ENCODE results near the gene SLK. TPM values are rescaled to one million over a fixed set of nuclear protein-coding genes. Genes with fewer than 3 reads are reported as not detected.

SLK gene
- polyA plus RNA-seq = 34.0 TPM
- long read RNA-seq, donor 1 = 0 reads
- long read RNA-seq, donor 2, full-length matches to known transcripts = 1 of 19 reads
- long read RNA-seq, donor 2, partial matches to known transcripts = 18 of 19 reads
- long read RNA-seq, donor 2, other reads (novel, unspliced or antisense) = 0 of 19 reads
- long read RNA-seq, donor 3 = 0 reads
- long read RNA-seq, donor 4 = 0 reads
- long read RNA-seq, donor 5, full-length matches to known transcripts = 4 of 4 reads
- long read RNA-seq, donor 5, partial matches to known transcripts = 0 of 4 reads
- long read RNA-seq, donor 5, other reads (novel, unspliced or antisense) = 0 of 4 reads
- long read RNA-seq, donor 6, partial matches to known transcripts = 21 of 21 reads
- long read RNA-seq, donor 6, other reads (novel, unspliced or antisense) = 0 of 21 reads
- long read RNA-seq, donor 7, partial matches to known transcripts = 5 of 5 reads
- long read RNA-seq, donor 7, other reads (novel, unspliced or antisense) = 0 of 5 reads
- long read RNA-seq, donor 8, full-length matches to known transcripts = 2 of 23 reads
- long read RNA-seq, donor 8, partial matches to known transcripts = 21 of 23 reads
- long read RNA-seq, donor 8, other reads (novel, unspliced or antisense) = 0 of 23 reads
- long read RNA-seq, donor 9, partial matches to known transcripts = 9 of 9 reads
- long read RNA-seq, donor 9, other reads (novel, unspliced or antisense) = 0 of 9 reads
- long read RNA-seq, donor 10, full-length matches to known transcripts = 1 of 63 reads
- long read RNA-seq, donor 10, partial matches to known transcripts = 62 of 63 reads
- long read RNA-seq, donor 10, other reads (novel, unspliced or antisense) = 0 of 63 reads
- long read RNA-seq, donor 11 = 0 reads

DNA sequence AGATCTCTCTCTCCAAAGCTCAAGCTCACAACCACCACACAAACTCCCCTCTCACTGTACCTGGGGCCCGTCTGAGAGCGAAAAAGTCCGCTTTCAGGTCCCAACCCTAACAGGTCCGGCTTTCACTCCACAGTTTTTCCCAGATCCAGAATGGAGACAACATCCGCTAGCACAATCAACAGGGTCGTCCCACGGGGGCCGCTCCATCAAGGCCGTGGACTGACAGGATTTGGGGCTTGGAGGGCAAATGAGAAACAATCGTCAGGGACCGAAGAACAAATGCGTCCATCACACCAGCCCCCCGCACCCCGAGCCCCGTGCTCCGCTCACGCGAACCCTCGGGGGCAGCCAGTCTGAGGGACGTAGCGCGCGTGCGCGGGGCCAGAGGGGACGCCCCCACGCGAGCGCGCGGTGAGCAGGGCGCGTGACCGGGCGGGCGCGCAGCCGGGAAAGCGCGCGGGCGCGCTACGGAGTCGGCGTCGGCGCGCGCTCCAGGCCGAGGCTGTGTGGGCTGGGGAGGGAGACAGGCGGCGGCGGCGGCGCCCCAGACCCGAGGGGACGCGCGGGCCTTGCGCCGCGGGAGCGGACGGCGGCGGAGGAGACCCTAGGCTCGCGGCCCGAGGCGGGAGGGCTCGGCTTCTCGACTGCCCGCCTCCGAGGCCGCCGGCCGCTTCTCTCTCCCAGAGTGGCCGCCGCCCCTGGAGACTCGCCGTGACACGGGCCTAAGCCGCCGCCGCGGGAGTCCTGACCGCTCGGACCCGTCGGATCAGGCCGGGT lies at the start of gene SLK:
Gene SLK, plus strand, starts transcription at position 470 of the 777 bp plus-strand sequence. CDS start 606 bp downstream, outside the sequence.
- peak within 1 kb of the TSS; percentile 99 for H3K27ac ChIP-seq (ENCODE audit: low read length)
- no peaks in the 10 kb centered on the region for H3K27me3 ChIP-seq (ENCODE audit: control insufficient read depth, insufficient read depth, low read length)
- peak within 1 kb of the TSS; percentile 100 for H3K4me3 ChIP-seq (ENCODE audit: low read length)
- DNase-seq = peak; percentile 86 to 93
- peaks cover 5% of the 10 kb centered on the region for H3K4me1 ChIP-seq (ENCODE audit: control insufficient read depth, insufficient read depth, low read length)
- H3K9me3 ChIP-seq (ENCODE audit: control insufficient read depth, low read depth, low read length) = no peaks in the 10 kb centered on the region
- WGBS (ENCODE audit: insufficient coverage, low lambda C conversion rate) = no CpG with 5 or more reads among the region's 92 CpGs
- no peaks in the 10 kb centered on the region for H3K36me3 ChIP-seq (ENCODE audit: control insufficient read depth, insufficient read depth, low read length)

DNA sequence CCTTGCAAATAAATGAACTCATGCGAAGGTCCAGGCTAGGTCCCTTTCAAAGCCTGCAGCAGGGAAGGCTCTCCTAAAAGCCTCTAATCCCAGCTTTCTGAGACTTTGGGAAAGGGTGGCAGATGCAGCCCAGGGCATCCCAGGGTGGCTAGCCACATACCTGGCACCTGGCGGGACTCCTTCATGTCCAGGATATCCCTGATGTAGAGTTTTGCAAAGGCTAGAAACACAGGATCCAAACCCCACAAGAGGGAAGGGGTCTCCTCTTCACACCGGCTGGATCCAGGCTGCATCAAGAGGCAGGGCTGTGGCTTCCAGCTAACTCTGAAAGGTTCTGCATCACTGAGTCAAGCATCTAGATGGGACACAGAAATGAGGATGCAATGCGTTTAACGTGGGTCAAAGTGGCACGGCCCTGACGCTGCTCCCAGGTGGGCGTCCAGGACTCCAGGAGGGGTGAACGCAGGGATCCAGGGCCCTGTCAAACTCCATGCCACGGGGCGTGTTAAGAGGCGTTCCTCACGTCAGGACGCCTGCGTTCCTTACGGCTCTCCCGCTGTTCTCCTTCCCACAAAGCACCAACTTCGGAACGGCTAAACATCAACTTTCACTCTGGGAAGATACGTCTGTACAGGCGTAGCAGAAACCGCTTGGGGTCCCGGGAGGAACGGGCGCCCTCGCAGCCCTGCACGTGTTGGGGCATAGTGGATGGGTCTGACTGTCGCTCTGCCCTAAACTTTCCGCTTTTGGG lies 49.5 kb upstream of the SLK start:
- no CpG with 5 or more reads among the region's 29 CpGs for WGBS (ENCODE audit: insufficient coverage, low lambda C conversion rate)
- peaks cover 21% of the 10 kb centered on the region for H3K4me1 ChIP-seq (ENCODE audit: control insufficient read depth, insufficient read depth, low read length)
- H3K36me3 ChIP-seq (ENCODE audit: control insufficient read depth, insufficient read depth, low read length) = peaks cover 5% of the 10 kb centered on the region
- no peaks in the 10 kb centered on the region for H3K9me3 ChIP-seq (ENCODE audit: control insufficient read depth, low read depth, low read length)
- H3K4me3 ChIP-seq (ENCODE audit: low read length) = peak overlapping the region; percentile 89
- peak overlapping the region; percentile 96 for H3K27ac ChIP-seq (ENCODE audit: low read length)
- H3K27me3 ChIP-seq (ENCODE audit: control insufficient read depth, insufficient read depth, low read length) = no peaks in the 10 kb centered on the region
- peak in 1 of 2 donors; percentile 33 for DNase-seq

DNA sequence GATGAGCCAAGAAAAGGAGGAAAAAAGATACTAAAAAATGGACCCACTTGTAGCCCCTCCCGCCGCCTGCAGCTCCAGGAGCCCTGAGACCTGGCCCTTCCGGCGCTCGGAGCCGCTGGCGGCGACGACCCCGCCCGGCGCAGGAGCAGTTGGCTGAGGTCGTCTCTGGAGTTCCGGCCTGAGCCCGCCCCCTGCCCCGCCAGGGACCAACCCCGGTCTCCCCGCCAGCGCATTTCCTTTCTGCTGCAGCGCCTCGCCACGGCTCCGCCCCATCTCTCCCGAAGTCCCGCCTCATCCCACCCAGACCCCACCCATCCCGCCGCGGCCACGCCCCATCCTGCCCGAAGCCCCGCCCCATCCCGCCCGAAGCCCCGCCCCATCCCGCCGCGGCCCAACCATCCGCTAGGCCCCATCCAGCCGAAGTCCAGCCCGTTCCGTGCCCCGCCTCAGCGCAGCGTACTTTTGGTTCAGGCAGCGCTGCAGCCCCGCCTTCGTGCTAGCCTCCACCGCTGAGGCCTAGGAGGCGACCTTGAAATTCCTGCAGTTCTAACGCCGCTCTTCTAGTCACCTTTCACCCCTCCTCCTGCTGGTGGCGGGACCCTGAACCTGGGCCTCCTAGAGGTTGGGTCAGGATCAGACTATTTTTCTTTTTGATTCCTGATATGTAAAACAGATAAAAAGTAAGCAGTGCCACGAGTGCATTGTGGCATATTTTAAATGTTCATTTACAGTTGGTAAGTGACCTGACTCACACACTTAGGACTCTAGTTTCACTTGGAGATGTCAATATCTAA lies 48.7 kb upstream of the SLK start, which contains the start of gene STN1:
Gene STN1, minus strand, starts transcription at position 132 of the 794 bp plus-strand sequence. CDS start 590 bp downstream, outside the sequence.
- peak; percentile 97 for DNase-seq
- Histone ChIP-seq H3K36me3 (ENCODE audit: control insufficient read depth, insufficient read depth, low read length) (peaks cover 3% of the 10 kb centered on the region), H3K4me1 (ENCODE audit: control insufficient read depth, insufficient read depth, low read length) (peaks cover 21% of the 10 kb centered on the region), H3K4me3 (ENCODE audit: low read length) (peak within 1 kb of the TSS; percentile 89), H3K27me3 (ENCODE audit: control insufficient read depth, insufficient read depth, low read length) (no peaks in the 10 kb centered on the region), H3K9me3 (ENCODE audit: control insufficient read depth, low read depth, low read length) (no peaks in the 10 kb centered on the region), H3K27ac (ENCODE audit: low read length) (peak within 1 kb of the TSS; percentile 96)
- no CpG with 5 or more reads among the region's 53 CpGs for WGBS (ENCODE audit: insufficient coverage, low lambda C conversion rate)

DNA sequence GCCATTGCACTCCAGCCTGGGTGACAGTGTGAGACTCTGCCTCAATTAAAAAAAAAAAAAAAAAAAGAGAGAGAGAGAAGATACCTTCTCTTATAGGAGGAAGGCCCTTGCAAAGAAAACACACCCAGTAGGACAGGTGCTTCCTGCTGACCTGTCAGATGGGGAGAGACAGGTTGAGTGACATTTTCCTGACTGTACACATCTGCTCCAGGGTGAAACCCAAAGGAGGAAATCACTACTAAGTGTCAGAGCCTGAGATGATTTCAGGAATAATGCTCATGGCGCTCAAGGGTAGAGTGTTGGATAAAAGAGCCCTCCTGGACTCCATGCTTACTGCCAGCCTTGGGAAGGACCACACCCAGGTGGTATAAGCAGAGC lies 47.3 kb upstream of the SLK start:
- no peak for DNase-seq
- peaks cover 21% of the 10 kb centered on the region for H3K4me1 ChIP-seq (ENCODE audit: control insufficient read depth, insufficient read depth, low read length)
- H3K4me3 ChIP-seq (ENCODE audit: low read length) = no peak overlapping the region
- H3K36me3 ChIP-seq (ENCODE audit: control insufficient read depth, insufficient read depth, low read length) = peaks cover 3% of the 10 kb centered on the region
- no peak overlapping the region for H3K27ac ChIP-seq (ENCODE audit: low read length)
- H3K9me3 ChIP-seq (ENCODE audit: control insufficient read depth, low read depth, low read length) = no peaks in the 10 kb centered on the region
- H3K27me3 ChIP-seq (ENCODE audit: control insufficient read depth, insufficient read depth, low read length) = no peaks in the 10 kb centered on the region
- WGBS (ENCODE audit: insufficient coverage, low lambda C conversion rate) = 100% methylated on average over 1 of the region's 1 CpG

DNA sequence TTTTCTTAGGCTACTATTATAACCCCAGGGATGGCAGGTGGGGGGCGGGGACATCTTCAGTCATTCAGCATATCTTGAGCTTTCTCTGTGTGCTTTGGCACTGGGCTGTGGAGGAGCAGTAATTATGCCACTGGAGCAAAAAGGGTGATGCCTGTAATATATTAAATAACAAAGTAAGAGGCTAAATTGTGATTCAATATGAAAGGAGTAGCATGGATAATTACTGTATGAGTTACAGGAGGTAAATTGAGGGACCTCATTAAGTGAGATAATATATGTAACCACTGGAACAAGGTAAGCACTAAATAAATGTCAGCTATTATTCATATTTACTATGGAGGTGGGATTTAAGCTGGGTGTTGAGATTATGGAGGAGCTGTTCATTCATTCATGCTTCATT lies 45.7 kb upstream of the SLK start:
- no CpG with 5 or more reads among the region's 1 CpG for WGBS (ENCODE audit: insufficient coverage, low lambda C conversion rate)
- Histone ChIP-seq H3K36me3 (ENCODE audit: control insufficient read depth, insufficient read depth, low read length) (no peaks in the 10 kb centered on the region), H3K4me1 (ENCODE audit: control insufficient read depth, insufficient read depth, low read length) (peaks cover 23% of the 10 kb centered on the region), H3K9me3 (ENCODE audit: control insufficient read depth, low read depth, low read length) (no peaks in the 10 kb centered on the region), H3K27ac (ENCODE audit: low read length) (no peak overlapping the region), H3K27me3 (ENCODE audit: control insufficient read depth, insufficient read depth, low read length) (no peaks in the 10 kb centered on the region), H3K4me3 (ENCODE audit: low read length) (no peak overlapping the region)
- no peak for DNase-seq

DNA sequence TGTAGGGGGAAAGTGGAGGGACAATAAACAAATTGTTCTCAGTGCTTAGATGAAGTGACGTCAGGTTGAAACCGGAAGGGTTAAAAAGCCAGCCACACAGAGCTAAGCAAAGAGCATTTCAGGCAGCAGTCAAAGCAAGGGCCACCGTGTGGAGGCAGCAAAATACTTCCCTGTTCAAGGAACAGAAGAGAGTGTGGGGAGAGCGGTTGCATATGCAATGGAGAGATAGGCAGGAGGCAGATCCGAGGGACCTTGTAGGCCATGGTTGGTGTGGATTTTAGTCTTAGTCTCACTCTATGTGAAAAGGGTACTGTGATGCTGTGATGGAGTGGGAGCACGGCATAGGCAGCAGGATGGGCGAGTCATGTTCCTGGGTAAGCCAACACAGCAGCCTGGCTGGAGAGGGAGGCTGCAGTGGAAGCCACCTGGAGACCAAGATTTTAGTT lies 45.2 kb upstream of the SLK start:
- DNase-seq = peak; percentile 36 to 67
- no peaks in the 10 kb centered on the region for H3K36me3 ChIP-seq (ENCODE audit: control insufficient read depth, insufficient read depth, low read length)
- H3K9me3 ChIP-seq (ENCODE audit: control insufficient read depth, low read depth, low read length) = no peaks in the 10 kb centered on the region
- no peaks in the 10 kb centered on the region for H3K27me3 ChIP-seq (ENCODE audit: control insufficient read depth, insufficient read depth, low read length)
- no peak overlapping the region for H3K27ac ChIP-seq (ENCODE audit: low read length)
- WGBS (ENCODE audit: insufficient coverage, low lambda C conversion rate) = 0% methylated on average over 1 of the region's 7 CpGs
- H3K4me3 ChIP-seq (ENCODE audit: low read length) = no peak overlapping the region
- H3K4me1 ChIP-seq (ENCODE audit: control insufficient read depth, insufficient read depth, low read length) = peaks cover 23% of the 10 kb centered on the region

DNA sequence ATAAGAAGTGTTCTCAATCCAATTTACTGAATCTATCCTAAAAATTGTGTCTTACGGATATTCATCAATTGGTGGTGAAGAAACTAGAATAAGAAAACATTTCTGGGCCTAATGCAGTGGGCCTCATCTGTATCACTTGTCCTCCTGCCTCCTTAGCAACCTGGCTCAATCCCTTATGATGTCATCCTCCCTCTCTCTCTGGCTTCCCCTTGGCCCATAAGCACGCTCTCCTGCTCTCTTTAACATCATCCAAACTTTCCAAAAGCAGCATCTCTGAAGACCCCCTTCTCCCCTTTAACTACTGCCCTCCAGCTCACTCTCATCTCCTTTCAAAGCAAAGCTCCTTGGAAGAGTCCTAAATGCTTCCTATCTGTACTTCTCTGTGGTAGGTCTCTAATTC lies 44.3 kb upstream of the SLK start:
- DNase-seq = no peak
- H3K9me3 ChIP-seq (ENCODE audit: control insufficient read depth, low read depth, low read length) = no peaks in the 10 kb centered on the region
- no peak overlapping the region for H3K4me3 ChIP-seq (ENCODE audit: low read length)
- H3K36me3 ChIP-seq (ENCODE audit: control insufficient read depth, insufficient read depth, low read length) = no peaks in the 10 kb centered on the region
- peaks cover 15% of the 10 kb centered on the region for H3K4me1 ChIP-seq (ENCODE audit: control insufficient read depth, insufficient read depth, low read length)
- H3K27ac ChIP-seq (ENCODE audit: low read length) = no peak overlapping the region
- H3K27me3 ChIP-seq (ENCODE audit: control insufficient read depth, insufficient read depth, low read length) = no peaks in the 10 kb centered on the region
- no CpG with 5 or more reads among the region's 2 CpGs for WGBS (ENCODE audit: insufficient coverage, low lambda C conversion rate)

DNA sequence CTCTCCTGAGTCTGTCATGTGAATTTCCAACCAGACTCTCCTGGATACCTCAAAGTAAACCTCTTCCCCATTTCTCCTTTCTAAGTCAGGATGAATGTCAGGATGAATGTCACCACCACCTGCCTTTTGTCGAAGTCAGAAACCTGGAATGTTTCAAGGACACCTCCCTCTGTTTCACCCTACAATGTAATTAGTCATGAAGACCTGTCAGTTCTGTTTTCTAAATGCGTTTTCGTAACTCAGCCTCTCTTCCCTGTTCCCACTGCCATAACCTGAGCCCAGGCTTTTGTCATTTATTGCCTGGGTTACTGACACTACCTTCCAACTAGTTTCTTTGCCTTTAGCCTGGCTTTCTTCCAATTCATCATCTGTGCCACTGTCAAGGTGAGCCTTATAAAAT lies 43.4 kb upstream of the SLK start:
- WGBS (ENCODE audit: insufficient coverage, low lambda C conversion rate) = 89% methylated on average over 3 of the region's 3 CpGs
- Histone ChIP-seq H3K9me3 (ENCODE audit: control insufficient read depth, low read depth, low read length) (no peaks in the 10 kb centered on the region), H3K4me3 (ENCODE audit: low read length) (no peak overlapping the region), H3K27me3 (ENCODE audit: control insufficient read depth, insufficient read depth, low read length) (no peaks in the 10 kb centered on the region), H3K27ac (ENCODE audit: low read length) (no peak overlapping the region), H3K36me3 (ENCODE audit: control insufficient read depth, insufficient read depth, low read length) (no peaks in the 10 kb centered on the region), H3K4me1 (ENCODE audit: control insufficient read depth, insufficient read depth, low read length) (peaks cover 14% of the 10 kb centered on the region)
- DNase-seq = no peak

DNA sequence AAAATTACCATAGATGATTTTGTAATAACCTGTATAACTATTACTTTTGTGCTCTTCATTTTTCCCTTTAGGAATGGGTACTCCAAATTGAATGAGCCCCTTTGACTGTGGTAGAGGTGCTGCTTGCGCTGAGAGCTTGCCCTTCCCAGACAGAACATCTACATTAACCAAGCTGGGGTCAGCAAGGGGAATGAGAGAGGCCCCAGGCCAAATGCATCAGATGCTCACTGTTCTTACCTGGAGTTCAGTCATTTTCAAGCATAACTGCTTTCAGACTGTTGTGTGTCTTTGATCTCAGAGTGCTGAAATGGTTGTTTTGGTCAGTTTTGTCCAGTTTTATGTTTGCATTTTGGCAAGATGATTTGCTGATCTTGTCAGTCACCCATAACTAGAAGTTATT lies 41.3 kb upstream of the SLK start:
- H3K36me3 ChIP-seq (ENCODE audit: control insufficient read depth, insufficient read depth, low read length) = no peaks in the 10 kb centered on the region
- DNase-seq = no peak
- no CpG with 5 or more reads among the region's 1 CpG for whole genome bisulfite sequencing (ENCODE audit: insufficient coverage, low lambda C conversion rate)
- H3K27me3 ChIP-seq (ENCODE audit: control insufficient read depth, insufficient read depth, low read length) = no peaks in the 10 kb centered on the region
- H3K9me3 ChIP-seq (ENCODE audit: control insufficient read depth, low read depth, low read length) = no peaks in the 10 kb centered on the region
- H3K27ac ChIP-seq (ENCODE audit: low read length) = no peak overlapping the region
- H3K4me1 ChIP-seq (ENCODE audit: control insufficient read depth, insufficient read depth, low read length) = peaks cover 12% of the 10 kb centered on the region
- no peak overlapping the region for H3K4me3 ChIP-seq (ENCODE audit: low read length)

All from large intestine (tissue), 12 donors.